HG03159 (cell line): ENCODE results near the gene KIF25.

Experiments used
- ATAC-seq: cut with Tn5 transposase; IDR thresholded peaks from one replicate; pipeline ENCODE4 v1.9.1; 2021; ENCODE audit warnings: mild to moderate bottlenecking, moderate library complexity; ENCODE audit not compliant: unreplicated experiment

Gene KIF25

GRCh38 chr6:168049277-168049676, 51.8 kb downstream of the KIF25 start:
- no peak for ATAC-seq

- ATAC-seq = no peak
Measured at GRCh38 chr6:168049706-168050224, 52.3 kb downstream of the KIF25 start.

- ATAC-seq = no peak
Measured at GRCh38 chr6:168050225-168050880, 52.9 kb downstream of the KIF25 start.

- ATAC-seq = no peak
Measured at GRCh38 chr6:168050881-168051586, 53.6 kb downstream of the KIF25 start.

- no peak for ATAC-seq
Measured at GRCh38 chr6:168051648-168052047, 54.2 kb downstream of the KIF25 start.

GRCh38 chr6:168052291-168052891, 54.9 kb downstream of the KIF25 start:
- no peak for ATAC-seq

- ATAC-seq = no peak
Measured at GRCh38 chr6:168053086-168053956, 55.9 kb downstream of the KIF25 start.

GRCh38 chr6:168053957-168054471, 56.5 kb downstream of the KIF25 start:
- no peak for ATAC-seq

- no peak for ATAC-seq
Measured at GRCh38 chr6:168054765-168055560, 57.5 kb downstream of the KIF25 start.

- no peak for ATAC-seq
Measured at GRCh38 chr6:168055696-168056489, 58.4 kb downstream of the KIF25 start.

- no peak for ATAC-seq
Measured at GRCh38 chr6:168056892-168057527, 59.5 kb downstream of the KIF25 start.

- ATAC-seq = no peak
Measured at GRCh38 chr6:168057836-168058235, 60.4 kb downstream of the KIF25 start.

- no peak for ATAC-seq
Measured at GRCh38 chr6:168058691-168059551, 61.5 kb downstream of the KIF25 start.

GRCh38 chr6:168060521-168060931, 63.1 kb downstream of the KIF25 start:
- no peak for ATAC-seq

GRCh38 chr6:168061269-168062210, 64.1 kb downstream of the KIF25 start:
- ATAC-seq = no peak
